Nephron progenitor cell (in vitro differentiated cells): Measurements from ENCODE around the gene CEP20.

Experiments
- DNase-seq: peaks from one replicate; pipeline ENCODE4 v3.0.0; 2021
- H3K27ac Mint-ChIP-seq: 2 replicates; pipeline ENCODE4 v1.8.0; 2021; ENCODE audit warnings: mild to moderate bottlenecking, moderate library complexity, mixed read lengths
- H3K27me3 Mint-ChIP-seq: 2 replicates; pipeline ENCODE4 v1.8.0; 2021; ENCODE audit warnings: mild to moderate bottlenecking, low read depth, mixed read lengths; ENCODE audit not compliant: poor library complexity
- H3K36me3 Mint-ChIP-seq: 2 replicates; pipeline ENCODE4 v1.8.0; 2021; ENCODE audit warnings: low read depth, mixed read lengths
- H3K4me1 Mint-ChIP-seq: 2 replicates; pipeline ENCODE4 v1.8.0; 2021; ENCODE audit warnings: mixed read lengths
- H3K4me3 Mint-ChIP-seq: 2 replicates; pipeline ENCODE4 v1.8.0; 2021; ENCODE audit warnings: mild to moderate bottlenecking, moderate library complexity, mixed read lengths
- H3K9me3 Mint-ChIP-seq: 2 replicates; pipeline ENCODE4 v1.8.0; 2021; ENCODE audit warnings: mild to moderate bottlenecking, moderate library complexity, mixed read lengths
- CTCF ChIP-seq: fragments of 200-600 bp; sonication (generic); IDR thresholded peaks from 2 replicates; pipeline ENCODE4 v1.5.0; 2021; ENCODE audit warnings: antibody characterized with exemption

The CEP20 gene

GRCh38 chr16:15873737-15874136, 14.7 kb downstream of the CEP20 start:
- peaks cover 48% of the 10 kb centered on the region for H3K36me3 Mint-ChIP-seq
- no peaks in the 10 kb centered on the region for H3K4me1 Mint-ChIP-seq
- no peak for TF ChIP-seq CTCF
- H3K4me3 Mint-ChIP-seq = no peak overlapping the region
- H3K27me3 Mint-ChIP-seq = peaks cover 4% of the 10 kb centered on the region
- no peak for DNase-seq
- H3K27ac Mint-ChIP-seq = no peak overlapping the region
- H3K9me3 Mint-ChIP-seq = no peaks in the 10 kb centered on the region

- no peak for DNase-seq
- no peaks in the 10 kb centered on the region for H3K9me3 Mint-ChIP-seq
- H3K4me1 Mint-ChIP-seq = no peaks in the 10 kb centered on the region
- H3K36me3 Mint-ChIP-seq = peaks cover 51% of the 10 kb centered on the region
- H3K27me3 Mint-ChIP-seq = peaks cover 4% of the 10 kb centered on the region
- H3K4me3 Mint-ChIP-seq = no peak overlapping the region
- H3K27ac Mint-ChIP-seq = no peak overlapping the region
- TF ChIP-seq CTCF = no peak
Measured at GRCh38 chr16:15873301-15873700, 15.1 kb downstream of the CEP20 start.

- no peak for TF ChIP-seq CTCF
- peaks cover 59% of the 10 kb centered on the region for H3K36me3 Mint-ChIP-seq
Measured at GRCh38 chr16:15870011-15870410, 18.4 kb downstream of the CEP20 start.

GRCh38 chr16:15866451-15866850, 22.0 kb downstream of the CEP20 start:
- Mint-ChIP-seq H3K27me3 (peaks cover 18% of the 10 kb centered on the region), H3K27ac (no peak overlapping the region), H3K36me3 (peaks cover 48% of the 10 kb centered on the region), H3K9me3 (no peaks in the 10 kb centered on the region), H3K4me1 (no peaks in the 10 kb centered on the region), H3K4me3 (no peak overlapping the region)
- DNase-seq = no peak
- no peak for TF ChIP-seq CTCF

More at GRCh38 chr16:15870011-15870410, 18.4 kb downstream of the CEP20 start:
- no peak for DNase-seq
- peaks cover 4% of the 10 kb centered on the region for H3K27me3 Mint-ChIP-seq
- H3K4me3 Mint-ChIP-seq = no peak overlapping the region
- H3K27ac Mint-ChIP-seq = no peak overlapping the region
- H3K9me3 Mint-ChIP-seq = no peaks in the 10 kb centered on the region
- no peaks in the 10 kb centered on the region for H3K4me1 Mint-ChIP-seq

- no peaks in the 10 kb centered on the region for H3K4me1 Mint-ChIP-seq
- no peak for TF ChIP-seq CTCF
- H3K36me3 Mint-ChIP-seq = peaks cover 48% of the 10 kb centered on the region
- no peaks in the 10 kb centered on the region for H3K9me3 Mint-ChIP-seq
- H3K27ac Mint-ChIP-seq = no peak overlapping the region
- H3K27me3 Mint-ChIP-seq = peaks cover 21% of the 10 kb centered on the region
- DNase-seq = no peak
- no peak overlapping the region for H3K4me3 Mint-ChIP-seq
Measured at GRCh38 chr16:15865742-15866141, 22.7 kb downstream of the CEP20 start.

- TF ChIP-seq CTCF = no peak
Measured at GRCh38 chr16:15864939-15865338, 23.5 kb downstream of the CEP20 start.

More at GRCh38 chr16:15864939-15865338, 23.5 kb downstream of the CEP20 start:
- no peak overlapping the region for H3K27ac Mint-ChIP-seq
- H3K4me1 Mint-ChIP-seq = no peaks in the 10 kb centered on the region
- DNase-seq = no peak
- H3K36me3 Mint-ChIP-seq = peaks cover 40% of the 10 kb centered on the region
- no peaks in the 10 kb centered on the region for H3K9me3 Mint-ChIP-seq
- H3K4me3 Mint-ChIP-seq = no peak overlapping the region
- peaks cover 28% of the 10 kb centered on the region for H3K27me3 Mint-ChIP-seq
